Glutamatergic neuron (in vitro differentiated cells): ENCODE results near the gene CSRNP2. TPM values are rescaled to one million over a fixed set of nuclear protein-coding genes. Genes with fewer than 3 reads are reported as not detected.

Experiments
- DNase-seq: peaks from one replicate; pipeline ENCODE4 v3.0.0; 2022
- H3K27ac Mint-ChIP-seq: one replicate; pipeline ENCODE4 v1.8.0; 2020; ENCODE audit warnings: mild to moderate bottlenecking, mixed read lengths, inconsistent platforms; ENCODE audit not compliant: unreplicated experiment
- H3K27me3 Mint-ChIP-seq: one replicate; pipeline ENCODE4 v1.8.0; 2020; ENCODE audit warnings: mild to moderate bottlenecking, moderate library complexity, mixed read lengths, inconsistent platforms; ENCODE audit not compliant: unreplicated experiment
- H3K36me3 Mint-ChIP-seq: one replicate; pipeline ENCODE4 v1.8.0; 2020; ENCODE audit warnings: mild to moderate bottlenecking, mixed read lengths, inconsistent platforms; ENCODE audit not compliant: unreplicated experiment
- H3K4me1 Mint-ChIP-seq: one replicate; pipeline ENCODE4 v1.8.0; 2020; ENCODE audit warnings: mild to moderate bottlenecking, low read depth, mixed read lengths, inconsistent platforms; ENCODE audit not compliant: unreplicated experiment
- H3K4me3 Mint-ChIP-seq: one replicate; pipeline ENCODE4 v1.8.0; 2020; ENCODE audit warnings: mild to moderate bottlenecking, mixed read lengths, inconsistent platforms; ENCODE audit not compliant: unreplicated experiment
- H3K9me3 Mint-ChIP-seq: one replicate; pipeline ENCODE4 v1.8.0; 2020; ENCODE audit warnings: mild to moderate bottlenecking, moderate library complexity, mixed read lengths, inconsistent platforms; ENCODE audit not compliant: unreplicated experiment
- total RNA-seq: library from RNA; stranded (reverse); fragmentation: NEBNext Ultra II Directional; extraction: Animal tissue kit (Norgen Biotek cat#: 25700); gene quantifications from one replicate; pipeline ENCODE4 v1.2.1, GENCODE V29; 2021; ENCODE audit not compliant: unreplicated experiment
- TF ChIP-seq, protein P1 (sequence below): fragments of 200-600 bp; sonication (generic); IDR thresholded peaks from one replicate; pipeline ENCODE4 v1.5.0; 2021; ENCODE audit not compliant: partially characterized antibody, unreplicated experiment

The CSRNP2 gene
- total RNA-seq, 1 donor from 2014 or later, result 90.6 TPM

GRCh38 chr12:51025836-51026638 lies 57.4 kb downstream of the CSRNP2 start, which contains the start of gene SLC11A2:
Gene SLC11A2, minus strand, starts transcription at chr12:51026384. Its CDS starts 15,656 bp downstream, at chr12:51010728.
- peaks cover 3% of the 10 kb centered on the region for H3K27me3 Mint-ChIP-seq
- H3K4me3 Mint-ChIP-seq, result peak within 1 kb of the TSS; percentile 91
- peaks cover 17% of the 10 kb centered on the region for H3K4me1 Mint-ChIP-seq

GRCh38 chr12:51025338-51025835 lies 58.0 kb downstream of the CSRNP2 start:
- Mint-ChIP-seq H3K27ac (peak overlapping the region; percentile 97), H3K4me1 (peaks cover 17% of the 10 kb centered on the region), H3K9me3 (no peaks in the 10 kb centered on the region), H3K4me3 (peak overlapping the region; percentile 91), H3K27me3 (peaks cover 3% of the 10 kb centered on the region), H3K36me3 (no peaks in the 10 kb centered on the region)
- TF ChIP-seq, protein P1, sequence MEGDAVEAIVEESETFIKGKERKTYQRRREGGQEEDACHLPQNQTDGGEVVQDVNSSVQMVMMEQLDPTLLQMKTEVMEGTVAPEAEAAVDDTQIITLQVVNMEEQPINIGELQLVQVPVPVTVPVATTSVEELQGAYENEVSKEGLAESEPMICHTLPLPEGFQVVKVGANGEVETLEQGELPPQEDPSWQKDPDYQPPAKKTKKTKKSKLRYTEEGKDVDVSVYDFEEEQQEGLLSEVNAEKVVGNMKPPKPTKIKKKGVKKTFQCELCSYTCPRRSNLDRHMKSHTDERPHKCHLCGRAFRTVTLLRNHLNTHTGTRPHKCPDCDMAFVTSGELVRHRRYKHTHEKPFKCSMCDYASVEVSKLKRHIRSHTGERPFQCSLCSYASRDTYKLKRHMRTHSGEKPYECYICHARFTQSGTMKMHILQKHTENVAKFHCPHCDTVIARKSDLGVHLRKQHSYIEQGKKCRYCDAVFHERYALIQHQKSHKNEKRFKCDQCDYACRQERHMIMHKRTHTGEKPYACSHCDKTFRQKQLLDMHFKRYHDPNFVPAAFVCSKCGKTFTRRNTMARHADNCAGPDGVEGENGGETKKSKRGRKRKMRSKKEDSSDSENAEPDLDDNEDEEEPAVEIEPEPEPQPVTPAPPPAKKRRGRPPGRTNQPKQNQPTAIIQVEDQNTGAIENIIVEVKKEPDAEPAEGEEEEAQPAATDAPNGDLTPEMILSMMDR, result no peak
- no peak for DNase-seq

More at GRCh38 chr12:51025836-51026638, 57.4 kb downstream of the CSRNP2 start, which contains the start of gene SLC11A2:
- DNase-seq, result peak; percentile 95
- H3K36me3 Mint-ChIP-seq, result no peaks in the 10 kb centered on the region
- H3K27ac Mint-ChIP-seq, result peak within 1 kb of the TSS; percentile 97
- TF ChIP-seq, protein P1, result no peak
- H3K9me3 Mint-ChIP-seq, result no peaks in the 10 kb centered on the region

DNA sequence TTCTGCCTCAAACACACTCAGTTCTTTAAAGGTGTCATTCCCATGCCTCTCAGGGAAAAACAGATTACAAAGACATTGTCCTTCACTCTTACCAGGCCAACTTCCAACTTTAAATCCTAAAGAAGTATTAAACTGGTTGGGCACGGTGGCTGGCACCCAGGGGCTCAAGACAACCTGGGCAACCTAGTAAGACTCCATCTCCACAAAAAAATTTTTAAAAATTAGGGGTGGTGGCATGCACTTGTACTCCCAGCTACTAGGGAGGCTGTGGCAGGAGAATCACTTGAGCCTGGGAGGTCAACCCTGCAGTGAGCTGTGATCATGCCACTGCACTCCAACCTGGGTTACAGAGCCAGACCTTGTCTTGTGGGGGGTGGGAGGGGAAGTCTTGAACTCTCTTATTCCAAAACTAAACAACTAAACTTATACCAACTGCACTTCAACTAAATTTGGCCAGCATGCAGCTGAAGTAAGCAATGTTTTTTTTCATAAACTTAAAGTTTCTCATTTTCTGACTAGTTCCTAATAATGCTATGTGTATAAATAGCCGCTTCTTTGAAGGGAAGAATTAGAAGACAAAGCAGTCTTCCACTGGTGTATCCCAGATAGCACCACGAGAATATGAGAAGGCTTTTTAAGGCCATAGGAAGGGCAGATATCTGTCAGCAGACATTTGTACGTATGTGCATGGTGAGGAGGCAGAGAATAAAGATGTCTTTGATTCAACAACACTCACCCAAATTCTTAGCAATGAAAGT lies 59.6 kb downstream of the CSRNP2 start:
- Mint-ChIP-seq H3K36me3 (no peaks in the 10 kb centered on the region), H3K4me1 (peaks cover 17% of the 10 kb centered on the region), H3K27ac (no peak overlapping the region), H3K27me3 (peaks cover 3% of the 10 kb centered on the region), H3K4me3 (peak overlapping the region; percentile 91), H3K9me3 (no peaks in the 10 kb centered on the region)
- no peak for DNase-seq
- TF ChIP-seq, protein P1, result no peak

GRCh38 chr12:51021694-51022093 lies 61.7 kb downstream of the CSRNP2 start:
- no peak for DNase-seq
- no peaks in the 10 kb centered on the region for H3K9me3 Mint-ChIP-seq
- TF ChIP-seq, protein P1, result no peak
- no peak overlapping the region for H3K27ac Mint-ChIP-seq
- no peaks in the 10 kb centered on the region for H3K36me3 Mint-ChIP-seq
- peaks cover 17% of the 10 kb centered on the region for H3K4me1 Mint-ChIP-seq
- no peak overlapping the region for H3K4me3 Mint-ChIP-seq
- peaks cover 3% of the 10 kb centered on the region for H3K27me3 Mint-ChIP-seq
